Activated naive CD4-positive, alpha-beta T cell treated with anti-CD3 and anti-CD28 coated beads, Interleukin-2, amount 10 ng/mL, durations not matched to agents 7 days and 5 days (primary cell): ENCODE measurements around the gene RMI1.
"Not testable (repeated sequence)": the region's sequence is repeated elsewhere in the genome, so short reads cannot be mapped to it uniquely, and the experiment has no call there.

Experiments used
- CTCF ChIA-PET: fragments of 350-600 bp; sonication (Branson Sonifier 250); formaldehyde crosslinking; loops from one replicate; lab custom pipeline; 2021; ENCODE audit warnings: antibody characterized with exemption; lab: Charles Lee
- DNase-seq: peaks from one replicate; pipeline ENCODE4 v3.0.0-alpha.2; 2020
- H3K27ac Mint-ChIP-seq: one replicate; pipeline ENCODE4 v1.8.0; 2021; ENCODE audit warnings: mild to moderate bottlenecking, moderate library complexity, mixed read lengths
- H3K27me3 Mint-ChIP-seq: one replicate; pipeline ENCODE4 v1.8.0; 2021; ENCODE audit warnings: mild to moderate bottlenecking, mixed read lengths
- H3K36me3 Mint-ChIP-seq: one replicate; pipeline ENCODE4 v1.8.0; 2021; ENCODE audit warnings: mixed read lengths
- H3K4me1 Mint-ChIP-seq: one replicate; pipeline ENCODE4 v1.8.0; 2021; ENCODE audit warnings: mixed read lengths
- H3K4me3 Mint-ChIP-seq: one replicate; pipeline ENCODE4 v1.8.0; 2021; ENCODE audit warnings: mild to moderate bottlenecking, moderate library complexity, mixed read lengths
- H3K9me3 Mint-ChIP-seq: one replicate; pipeline ENCODE4 v1.8.0; 2021; ENCODE audit warnings: mixed read lengths

The RMI1 gene

DNA sequence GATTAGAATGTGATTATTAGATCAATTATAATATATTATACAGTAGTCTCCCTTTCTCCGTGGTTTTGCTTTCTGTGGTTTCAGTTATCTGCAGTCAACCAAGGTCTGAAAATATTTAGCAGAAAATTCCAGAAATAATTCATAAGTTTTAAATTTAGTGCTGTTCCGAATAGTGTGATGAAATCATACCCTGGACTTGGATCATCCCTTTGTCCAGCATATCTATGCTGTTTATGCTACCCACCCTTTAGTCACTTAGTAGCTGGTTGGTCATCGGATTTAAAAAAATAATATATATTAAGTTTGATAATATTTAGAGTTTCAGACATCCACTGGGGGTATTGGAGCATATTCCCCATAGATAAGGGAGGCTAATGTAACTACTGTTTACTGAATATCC is 19.6 kb downstream of the RMI1 start:
- CTCF ChIA-PET, result no interaction called here
- H3K4me3 Mint-ChIP-seq, result no peak overlapping the region
- no peak for DNase-seq

GRCh38 chr9:84001621-84002020 is 21.0 kb downstream of the RMI1 start:
- H3K27me3 Mint-ChIP-seq, result no peaks in the 10 kb centered on the region
- peaks cover 18% of the 10 kb centered on the region for H3K4me1 Mint-ChIP-seq
- H3K4me3 Mint-ChIP-seq, result no peak overlapping the region
- H3K36me3 Mint-ChIP-seq, result peaks cover 24% of the 10 kb centered on the region
- no peak overlapping the region for H3K27ac Mint-ChIP-seq
- CTCF ChIA-PET, result no interaction called here
- H3K9me3 Mint-ChIP-seq, result no peaks in the 10 kb centered on the region
- DNase-seq, result no peak

More for the DNA sequence above, 19.6 kb downstream of the RMI1 start:
- Mint-ChIP-seq H3K27ac (no peak overlapping the region), H3K4me1 (peaks cover 28% of the 10 kb centered on the region), H3K27me3 (no peaks in the 10 kb centered on the region), H3K9me3 (no peaks in the 10 kb centered on the region), H3K36me3 (peaks cover 29% of the 10 kb centered on the region)

DNA sequence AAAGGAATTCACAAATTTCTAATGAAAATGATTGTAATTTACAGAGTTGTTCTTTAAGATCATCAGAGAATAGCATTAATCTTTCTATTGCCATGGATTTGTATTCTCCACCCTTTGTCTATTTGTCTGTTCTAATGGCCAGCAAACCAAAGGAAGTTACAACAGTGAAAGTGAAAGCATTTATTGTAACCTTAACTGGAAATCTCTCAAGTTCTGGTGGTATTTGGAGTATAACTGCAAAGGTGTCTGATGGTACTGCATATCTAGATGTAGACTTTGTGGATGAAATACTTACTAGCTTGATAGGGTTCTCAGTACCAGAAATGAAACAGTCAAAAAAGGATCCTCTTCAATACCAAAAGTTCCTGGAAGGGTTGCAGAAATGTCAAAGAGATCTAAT is 21.7 kb downstream of the RMI1 start:
- CTCF ChIA-PET, result no interaction called here
- Mint-ChIP-seq H3K9me3 (no peaks in the 10 kb centered on the region), H3K36me3 (peaks cover 24% of the 10 kb centered on the region), H3K4me3 (no peak overlapping the region), H3K4me1 (peaks cover 16% of the 10 kb centered on the region), H3K27me3 (no peaks in the 10 kb centered on the region), H3K27ac (peak overlapping the region; percentile 68)
- no peak for DNase-seq

GRCh38 chr9:84003246-84003645 is 22.6 kb downstream of the RMI1 start:
- H3K4me3 Mint-ChIP-seq, result no peak overlapping the region
- peaks cover 14% of the 10 kb centered on the region for H3K4me1 Mint-ChIP-seq
- H3K36me3 Mint-ChIP-seq, result peaks cover 24% of the 10 kb centered on the region
- H3K27me3 Mint-ChIP-seq, result no peaks in the 10 kb centered on the region
- CTCF ChIA-PET, result no interaction called here
- H3K27ac Mint-ChIP-seq, result peak overlapping the region; percentile 62
- no peaks in the 10 kb centered on the region for H3K9me3 Mint-ChIP-seq
- DNase-seq, result no peak

DNA sequence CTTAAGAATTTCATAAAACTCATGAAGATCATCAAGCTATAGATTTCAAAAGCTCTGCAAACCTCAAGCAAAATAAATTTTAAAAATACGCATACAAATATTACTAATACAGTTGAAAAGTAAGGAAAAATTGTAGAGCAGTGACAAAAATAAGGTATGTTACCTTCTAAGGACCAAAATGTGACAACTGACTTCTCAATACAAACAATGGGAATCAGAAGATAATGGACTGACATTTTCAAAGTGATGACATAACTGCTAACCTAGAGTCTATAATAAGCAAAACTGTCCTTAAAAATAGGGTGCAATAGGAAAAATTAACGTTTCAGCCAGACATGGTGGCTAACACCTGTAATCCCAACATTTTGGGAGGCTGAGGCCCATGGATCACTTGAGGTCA is 27.1 kb downstream of the RMI1 start:
- Mint-ChIP-seq H3K9me3 (no peaks in the 10 kb centered on the region), H3K4me3 (no peak overlapping the region), H3K36me3 (peaks cover 12% of the 10 kb centered on the region), H3K27ac (no peak overlapping the region), H3K4me1 (no peaks in the 10 kb centered on the region), H3K27me3 (peaks cover 4% of the 10 kb centered on the region)
- CTCF ChIA-PET, result interaction anchor here (0.8 kb wide), 1 partner anchor 56 kb away, joined by 3 read pairs; no protein-coding TSS in a partner anchor
- no peak for DNase-seq

DNA sequence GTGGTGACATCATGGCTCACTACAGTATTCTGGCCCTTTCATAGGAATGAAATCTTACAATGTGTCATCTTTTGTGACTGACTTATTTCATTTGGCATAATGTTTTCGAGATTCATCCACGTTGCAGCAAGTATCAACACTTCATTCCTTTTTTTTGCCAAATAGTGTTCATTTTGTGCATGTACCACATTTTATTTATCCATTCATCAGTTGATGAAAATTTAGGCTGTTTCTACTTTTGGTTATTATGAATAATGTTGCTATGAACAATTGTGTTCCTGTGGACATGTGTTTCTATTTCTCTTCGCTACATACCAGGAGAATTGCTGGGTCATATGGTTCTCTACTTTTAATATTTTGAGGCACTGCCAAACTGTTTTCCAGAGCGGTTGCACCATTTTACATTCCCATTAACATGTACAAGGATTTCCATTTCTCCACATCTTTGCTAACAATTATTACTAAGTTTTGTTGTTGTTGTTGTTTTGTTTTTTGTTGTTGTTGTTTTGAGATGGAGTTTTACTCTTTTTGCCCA is 43.5 kb downstream of the RMI1 start:
- Mint-ChIP-seq H3K4me1 (no peaks in the 10 kb centered on the region), H3K9me3 (no peaks in the 10 kb centered on the region), H3K27me3 (peaks cover 11% of the 10 kb centered on the region), H3K27ac (no peak overlapping the region), H3K36me3 (no peaks in the 10 kb centered on the region), H3K4me3 (no peak overlapping the region)
- CTCF ChIA-PET, result no interaction called here
- no peak for DNase-seq

GRCh38 chr9:84027201-84027600 is 46.6 kb downstream of the RMI1 start:
- Mint-ChIP-seq H3K36me3 (no peaks in the 10 kb centered on the region), H3K27me3 (peaks cover 6% of the 10 kb centered on the region), H3K27ac (no peak overlapping the region), H3K4me1 (no peaks in the 10 kb centered on the region), H3K9me3 (no peaks in the 10 kb centered on the region), H3K4me3 (no peak overlapping the region)
- CTCF ChIA-PET, result no interaction called here
- DNase-seq, result no peak

DNA sequence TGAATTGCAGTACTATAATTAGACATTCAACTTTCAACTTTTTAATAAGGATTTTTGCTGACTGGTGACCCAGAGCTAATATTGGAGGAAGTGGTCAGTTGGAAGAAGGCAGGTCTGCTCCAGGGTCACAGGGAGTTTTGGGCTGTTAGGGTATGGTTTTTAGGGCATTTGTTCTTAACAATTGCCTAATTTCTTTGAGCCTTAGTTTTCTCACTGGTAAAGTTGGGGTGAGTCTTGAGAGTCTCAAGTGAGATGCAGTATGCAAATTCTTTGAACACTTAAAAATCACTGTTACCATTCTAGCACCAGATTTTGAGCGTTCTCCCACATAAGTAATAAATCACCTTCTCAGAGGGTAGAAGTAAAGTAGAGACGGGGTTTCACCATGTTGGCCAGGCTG is 50.9 kb downstream of the RMI1 start:
- Mint-ChIP-seq H3K27ac (no peak overlapping the region), H3K27me3 (peaks cover 4% of the 10 kb centered on the region), H3K9me3 (no peaks in the 10 kb centered on the region), H3K36me3 (no peaks in the 10 kb centered on the region), H3K4me3 (no peak overlapping the region), H3K4me1 (no peaks in the 10 kb centered on the region)
- DNase-seq, result no peak
- CTCF ChIA-PET, result no interaction called here

GRCh38 chr9:84041857-84042256 is 61.3 kb downstream of the RMI1 start:
- H3K27ac Mint-ChIP-seq, CTCF ChIA-PET, H3K4me1 Mint-ChIP-seq, H3K4me3 Mint-ChIP-seq, H3K36me3 Mint-ChIP-seq, H3K9me3 Mint-ChIP-seq, DNase-seq: not testable (repeated sequence)
- peaks cover 25% of the 10 kb centered on the region for H3K27me3 Mint-ChIP-seq

DNA sequence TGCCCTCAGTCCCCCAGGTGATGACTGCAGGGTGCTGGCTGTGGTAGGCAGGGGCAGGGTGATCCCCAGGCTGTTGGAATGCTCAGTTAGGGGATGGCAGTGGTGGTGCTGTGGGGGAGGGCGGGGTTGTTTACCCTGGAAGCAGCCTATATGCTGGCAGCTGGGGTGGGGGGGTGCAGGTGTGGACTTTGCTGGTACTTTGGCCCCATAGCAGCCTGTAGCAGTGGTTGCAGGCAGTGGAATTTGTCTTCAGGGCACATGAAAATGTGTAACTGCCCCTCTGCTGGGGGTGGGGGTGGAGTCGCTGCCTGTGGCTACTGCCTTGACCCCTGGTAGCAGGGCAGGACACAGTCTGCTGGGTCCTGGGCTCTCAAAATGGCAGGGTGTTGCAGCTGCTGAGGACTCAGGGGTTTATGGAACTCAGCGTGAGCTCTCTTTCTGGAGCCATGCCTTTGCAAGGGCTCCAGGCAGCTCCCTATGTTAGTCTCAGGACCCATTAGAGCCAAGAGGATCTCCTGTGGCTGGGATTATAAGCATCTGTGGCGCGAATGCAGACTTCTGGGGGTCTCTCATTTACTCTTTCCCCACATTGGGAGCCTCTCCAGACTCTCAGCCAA is 65.0 kb downstream of the RMI1 start:
- Mint-ChIP-seq H3K9me3 (peaks cover 8% of the 10 kb centered on the region), H3K27ac (no peak overlapping the region), H3K4me3 (no peak overlapping the region), H3K27me3 (peaks cover 25% of the 10 kb centered on the region), H3K36me3 (no peaks in the 10 kb centered on the region), H3K4me1 (no peaks in the 10 kb centered on the region)
- DNase-seq, result no peak
- CTCF ChIA-PET, result no interaction called here
